Right lobe of liver (tissue), 4 donors: ENCODE results near the gene SLC8A2.

Experiments used
- POLR2A ChIP-seq: fragments of 450-650 bp; IDR thresholded peaks from one replicate; pipeline ENCODE4 v1.6.1; 2017; ENCODE audit warnings: antibody characterized with exemption, mild to moderate bottlenecking
- TF ChIP-seq, protein P1 (sequence below), 4 donors: fragments of 200-600 bp in 3 of 4; fragments of 450-650 bp in 1 of 4; IDR thresholded peaks; one replicate each; pipeline versions ENCODE4 v1.5.1 to v1.8.0; 2016 to 2022; ENCODE audit warnings: antibody characterized with exemption in 4 of 4, mild to moderate bottlenecking in 2 of 4
- donor health status: DM: no; HTN: no; CAD: no.
- donor health status: DM: no; HTN: no; CAD: no.
- donor health status: DM: no; HTN: yes; CAD: no.

DNA sequence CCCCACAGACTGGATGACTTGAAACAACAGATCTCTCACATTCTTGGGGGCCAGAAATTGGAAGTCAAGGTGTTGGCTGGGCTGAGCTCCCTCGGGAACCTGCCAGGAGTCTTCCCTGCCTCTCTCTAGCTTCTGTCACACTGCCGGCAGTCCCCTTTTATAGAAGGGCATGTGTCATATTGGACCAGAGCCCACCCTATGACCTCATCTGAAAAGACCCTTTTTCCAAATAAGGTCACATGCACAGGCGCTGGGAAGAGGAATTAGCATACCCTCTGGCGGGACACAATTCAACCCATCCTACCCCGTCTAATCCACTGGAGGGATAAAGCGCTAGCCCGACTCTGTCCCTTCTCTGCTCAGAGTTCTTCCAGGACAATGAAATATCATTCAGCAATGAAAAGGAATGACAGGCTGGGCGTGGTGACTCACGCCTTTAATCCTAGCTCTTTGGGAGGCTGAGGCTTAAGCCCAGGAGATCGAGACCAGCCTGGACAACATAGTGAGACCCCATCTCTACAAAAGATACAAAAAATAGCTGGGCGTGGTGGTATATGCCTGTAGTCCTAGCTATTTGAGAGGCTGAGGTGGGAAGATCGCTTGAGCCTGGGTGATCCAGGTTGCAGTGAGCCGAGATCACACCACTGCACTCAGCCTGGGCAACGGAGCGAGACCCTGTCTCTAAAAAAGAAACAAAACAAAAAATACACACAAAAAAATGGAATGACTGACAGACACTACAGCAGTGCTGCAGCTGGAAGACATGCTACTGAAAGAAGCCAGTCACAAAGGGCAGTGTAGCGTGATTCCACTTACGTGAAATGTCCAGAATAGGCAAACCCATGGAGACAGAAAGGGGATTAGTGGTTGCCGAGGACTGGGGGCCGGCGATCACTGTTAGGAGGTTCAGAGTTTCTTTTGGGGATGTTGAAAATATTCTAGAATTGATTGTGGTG lies 80.9 kb downstream of the SLC8A2 start:
- TF ChIP-seq, protein P1, sequence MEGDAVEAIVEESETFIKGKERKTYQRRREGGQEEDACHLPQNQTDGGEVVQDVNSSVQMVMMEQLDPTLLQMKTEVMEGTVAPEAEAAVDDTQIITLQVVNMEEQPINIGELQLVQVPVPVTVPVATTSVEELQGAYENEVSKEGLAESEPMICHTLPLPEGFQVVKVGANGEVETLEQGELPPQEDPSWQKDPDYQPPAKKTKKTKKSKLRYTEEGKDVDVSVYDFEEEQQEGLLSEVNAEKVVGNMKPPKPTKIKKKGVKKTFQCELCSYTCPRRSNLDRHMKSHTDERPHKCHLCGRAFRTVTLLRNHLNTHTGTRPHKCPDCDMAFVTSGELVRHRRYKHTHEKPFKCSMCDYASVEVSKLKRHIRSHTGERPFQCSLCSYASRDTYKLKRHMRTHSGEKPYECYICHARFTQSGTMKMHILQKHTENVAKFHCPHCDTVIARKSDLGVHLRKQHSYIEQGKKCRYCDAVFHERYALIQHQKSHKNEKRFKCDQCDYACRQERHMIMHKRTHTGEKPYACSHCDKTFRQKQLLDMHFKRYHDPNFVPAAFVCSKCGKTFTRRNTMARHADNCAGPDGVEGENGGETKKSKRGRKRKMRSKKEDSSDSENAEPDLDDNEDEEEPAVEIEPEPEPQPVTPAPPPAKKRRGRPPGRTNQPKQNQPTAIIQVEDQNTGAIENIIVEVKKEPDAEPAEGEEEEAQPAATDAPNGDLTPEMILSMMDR (IDR thresholded peaks at IDR 0.05): no peak
- no peak for TF ChIP-seq POLR2A
